HG02678 (cell line): ENCODE measurements around the gene TASP1.
A peak's percentile ranks its signal among the peaks of the same experiment; 100 is the strongest.

Experiments used
- ATAC-seq: cut with Tn5 transposase; IDR thresholded peaks from one replicate; pipeline ENCODE4 v1.9.1; 2021; ENCODE audit warnings: mild to moderate bottlenecking, moderate library complexity; ENCODE audit not compliant: unreplicated experiment

Gene TASP1

GRCh38 chr20:13447385-13448180 lies 191.1 kb downstream of the TASP1 start:
- ATAC-seq: no peak

DNA sequence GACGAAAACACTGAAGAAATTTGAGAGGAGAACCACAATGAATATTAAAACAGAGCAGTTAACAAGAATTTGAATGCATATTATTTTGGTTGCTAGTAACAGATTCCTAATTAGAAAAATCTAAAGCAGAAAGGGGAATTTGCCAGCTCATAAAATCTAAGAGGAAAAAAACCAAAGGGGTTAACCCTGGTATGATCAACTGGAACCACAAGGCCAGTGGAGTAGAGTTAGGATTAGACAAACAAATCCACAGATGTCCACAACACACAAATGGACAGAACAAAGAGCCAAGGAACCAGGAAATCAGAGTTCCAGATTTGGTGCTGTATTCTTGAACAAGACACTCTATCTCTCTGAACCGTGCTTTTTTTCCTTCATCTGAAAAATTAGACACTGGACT lies 195.0 kb downstream of the TASP1 start:
- ATAC-seq: no peak

- ATAC-seq: no peak
Measured at GRCh38 chr20:13442986-13443385, 195.7 kb downstream of the TASP1 start.

DNA sequence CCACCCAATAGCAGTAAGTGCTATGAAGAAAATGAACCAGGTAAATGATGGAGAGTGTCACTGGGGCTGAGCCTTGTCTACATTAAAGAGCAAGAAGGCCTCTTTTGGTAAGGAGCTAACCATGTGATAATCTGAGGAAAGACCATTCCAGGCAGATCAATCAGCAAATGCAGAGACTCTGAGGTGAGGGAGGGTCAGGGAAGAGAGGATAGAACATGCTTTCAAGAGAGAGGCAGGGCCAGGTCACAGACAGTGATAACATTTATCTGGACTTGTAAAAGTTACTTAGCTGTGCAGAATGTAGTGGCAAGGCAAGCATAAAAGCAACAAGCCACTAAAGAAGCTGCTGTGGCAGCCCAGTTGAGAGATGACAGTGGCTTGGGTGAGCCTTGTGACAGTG lies 197.3 kb downstream of the TASP1 start:
- no peak for ATAC-seq

- no peak for ATAC-seq
Measured at GRCh38 chr20:13436530-13436929, 202.2 kb downstream of the TASP1 start.

DNA sequence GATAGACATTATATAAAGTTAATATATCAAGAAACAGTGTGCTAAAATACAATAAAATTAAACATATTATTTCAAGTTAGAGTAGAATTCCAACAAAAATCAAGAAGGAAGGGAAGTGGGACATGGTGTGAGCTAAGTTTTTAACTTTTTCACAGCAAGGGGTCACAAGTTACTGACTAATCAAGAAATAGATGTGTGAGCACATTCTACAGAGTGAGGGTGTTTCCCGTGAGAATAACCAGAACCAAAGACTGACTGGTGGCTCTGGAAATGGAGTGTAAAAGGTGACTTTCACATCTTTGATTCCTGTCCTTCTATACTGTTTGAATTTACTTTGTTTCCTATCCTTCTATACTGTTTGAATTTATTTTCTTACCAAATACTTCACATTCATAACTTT lies 206.6 kb downstream of the TASP1 start:
- ATAC-seq: no peak

- ATAC-seq: peak; percentile 87
Measured at GRCh38 chr20:13430346-13431002, 208.3 kb downstream of the TASP1 start.

- no peak for ATAC-seq
Measured at GRCh38 chr20:13428684-13429083, 210.0 kb downstream of the TASP1 start.

DNA sequence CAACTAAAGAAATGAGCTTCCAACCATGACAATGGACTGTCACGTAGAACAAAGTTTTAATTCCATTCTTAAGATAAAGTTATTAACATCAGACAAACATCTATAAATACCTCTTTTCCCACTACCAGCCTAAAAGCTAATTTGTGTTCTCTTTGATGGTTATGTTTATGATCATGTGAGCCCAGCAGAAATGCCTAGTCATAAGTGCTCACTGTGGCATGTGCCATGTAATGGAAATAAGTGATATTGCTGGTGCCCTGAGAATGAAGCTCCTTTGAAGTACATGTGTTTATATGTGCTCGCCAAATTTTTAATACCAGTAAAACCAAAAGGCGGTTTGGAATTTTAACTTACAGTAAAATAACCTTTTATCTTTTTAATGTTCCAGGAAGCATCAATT lies 211.9 kb downstream of the TASP1 start:
- no peak for ATAC-seq

DNA sequence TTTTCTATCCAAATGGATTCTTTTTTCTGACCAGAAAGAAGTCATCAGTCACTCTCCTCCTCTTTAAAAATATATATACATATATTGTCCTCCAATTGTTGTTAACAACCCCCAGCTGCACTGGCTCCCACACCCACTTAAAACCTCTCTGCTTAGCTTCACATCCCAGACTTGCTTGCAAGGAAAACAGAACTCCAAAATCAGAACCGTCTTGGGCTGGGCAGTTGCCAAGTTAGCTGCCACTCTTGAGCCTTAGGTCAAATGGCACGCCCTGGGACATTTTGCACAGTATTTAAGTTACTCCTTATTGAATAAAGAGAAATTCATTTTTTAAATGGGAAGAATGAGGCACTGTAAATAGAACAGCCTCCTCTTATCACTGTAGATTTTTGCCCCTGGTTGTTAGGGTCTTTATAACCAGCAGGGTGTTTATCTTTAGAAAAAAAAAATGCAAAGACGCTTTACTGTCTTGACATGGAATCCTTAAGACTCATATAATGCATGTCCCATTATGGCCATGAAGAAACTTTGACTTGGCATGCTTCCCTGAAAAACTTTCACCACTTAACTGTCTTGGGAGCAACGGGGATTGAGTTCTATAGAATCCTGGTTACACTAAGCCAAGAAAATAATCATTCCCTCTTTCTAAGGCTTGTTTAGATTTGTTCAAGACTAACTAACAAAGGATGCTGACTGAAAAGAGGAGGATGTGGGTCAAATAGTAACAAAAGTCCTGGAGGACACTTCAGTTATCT lies 213.2 kb downstream of the TASP1 start:
- ATAC-seq: no peak

DNA sequence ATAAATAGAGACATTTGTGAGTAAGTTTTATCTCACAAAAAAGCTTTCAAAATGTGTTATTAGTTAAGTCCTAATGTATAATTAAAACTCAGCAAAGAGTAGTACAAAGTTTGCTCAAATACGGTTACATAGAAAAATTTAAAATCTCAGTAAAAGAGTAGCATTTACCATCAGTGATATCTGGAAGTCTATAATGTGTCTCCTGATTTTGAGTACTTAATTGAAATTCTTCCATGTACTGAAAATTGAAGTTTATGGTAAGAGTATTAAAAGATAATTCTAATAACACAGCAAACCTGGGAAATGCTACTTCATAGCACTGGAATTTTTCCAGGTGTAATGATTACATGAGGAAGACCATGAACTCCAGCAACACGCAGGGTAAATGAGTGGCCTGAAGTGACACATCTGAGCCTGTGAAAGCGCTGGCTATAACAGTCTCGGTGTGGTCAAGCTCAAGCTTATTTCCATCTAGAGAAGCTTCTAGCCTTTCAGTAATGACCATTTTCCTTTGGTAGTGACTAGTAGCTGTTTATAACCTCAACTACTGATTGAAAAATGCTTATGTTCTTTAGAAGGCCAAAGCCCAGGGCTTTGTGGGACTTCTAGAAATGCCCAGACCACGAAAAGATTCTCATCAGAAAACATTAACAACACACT lies 214.4 kb downstream of the TASP1 start:
- ATAC-seq: no peak

DNA sequence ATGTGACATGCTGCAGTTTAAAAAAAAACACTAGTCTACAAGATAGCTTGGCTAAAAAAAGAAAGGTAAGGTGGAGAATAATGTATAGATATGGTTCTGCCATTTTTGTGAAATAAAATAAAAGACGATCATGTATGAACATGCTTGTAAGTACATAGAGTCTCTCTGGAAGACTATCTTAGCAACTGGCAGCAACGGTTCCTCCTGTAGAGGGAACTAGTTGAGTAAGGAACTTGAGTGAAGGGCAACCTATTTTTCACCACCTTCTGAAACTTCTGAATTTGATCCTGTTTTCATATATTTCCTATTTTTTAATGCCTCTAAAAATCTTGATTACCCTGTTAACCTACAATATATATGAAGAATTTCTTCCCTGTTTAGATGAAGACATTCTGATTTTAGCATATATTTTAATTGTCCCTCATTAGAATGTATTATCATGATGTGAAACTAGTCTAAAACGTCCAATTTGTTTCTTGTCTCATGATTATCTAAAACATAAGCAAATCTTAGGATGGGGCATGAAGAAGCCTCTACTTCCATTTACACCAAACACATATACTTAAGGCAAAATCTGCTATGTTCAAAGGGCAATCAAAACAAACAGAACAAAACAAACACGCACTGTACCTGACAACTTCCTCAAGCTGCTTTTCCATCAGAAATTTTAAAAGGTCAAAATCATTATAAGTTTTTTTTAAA lies 215.1 kb downstream of the TASP1 start:
- ATAC-seq: no peak

- ATAC-seq: no peak
Measured at GRCh38 chr20:13422637-13423036, 216.1 kb downstream of the TASP1 start.

- ATAC-seq: no peak
Measured at GRCh38 chr20:13420625-13421024, 218.1 kb downstream of the TASP1 start.

DNA sequence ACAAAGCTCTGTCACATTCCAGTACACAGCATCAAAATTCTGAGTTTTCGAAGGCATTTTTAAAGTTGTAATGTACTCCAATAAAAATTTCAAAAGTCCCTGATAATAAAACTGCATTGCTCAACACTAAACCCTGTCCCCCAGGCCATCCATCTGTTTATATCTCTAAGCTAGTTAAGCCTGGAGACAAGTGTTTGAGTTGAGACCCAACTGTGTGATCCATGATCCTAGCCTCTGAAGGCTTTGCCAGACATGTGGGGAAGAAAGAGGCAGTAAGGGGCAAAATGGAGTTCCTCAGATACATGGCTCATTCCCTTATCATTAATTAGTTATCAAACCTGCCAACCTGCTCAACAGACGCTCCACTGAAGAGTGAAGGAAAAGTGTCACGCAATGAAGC lies 219.3 kb downstream of the TASP1 start:
- no peak for ATAC-seq

GRCh38 chr20:13418263-13419229 lies 220.2 kb downstream of the TASP1 start:
- ATAC-seq: no peak

- ATAC-seq: no peak
Measured at GRCh38 chr20:13416531-13416930, 222.2 kb downstream of the TASP1 start.

DNA sequence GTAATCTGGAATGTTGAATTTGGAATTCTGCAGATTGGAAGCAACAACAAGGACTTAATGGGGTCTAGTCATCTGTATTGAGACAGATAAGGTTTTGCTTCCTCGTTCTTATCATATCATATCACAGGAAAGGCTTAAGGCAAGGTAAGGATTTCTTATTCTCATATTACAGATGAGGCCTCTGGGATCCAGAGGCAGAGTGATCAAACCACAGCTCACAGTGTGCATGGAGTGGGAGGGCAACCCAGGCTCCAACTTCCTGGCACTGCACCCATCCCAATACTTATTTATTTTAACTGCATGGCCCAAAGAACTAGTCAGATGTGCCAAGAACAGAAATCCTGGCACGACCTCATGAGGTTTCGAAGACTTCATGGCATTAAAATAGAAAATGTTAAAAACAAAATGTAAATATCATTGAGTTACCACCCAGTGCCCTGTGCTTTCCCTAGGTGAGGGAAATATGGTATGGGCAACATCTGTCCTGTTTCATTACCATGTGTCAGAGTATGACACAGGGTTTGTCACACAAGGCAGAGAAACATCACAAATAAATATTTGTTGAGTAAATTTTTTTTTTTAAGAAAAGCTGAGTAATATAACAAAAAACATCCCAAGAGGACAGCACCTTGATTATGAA lies 225.8 kb downstream of the TASP1 start:
- ATAC-seq: no peak

GRCh38 chr20:13404293-13404692 lies 234.4 kb downstream of the TASP1 start:
- ATAC-seq: no peak
